HepG2 (cell line): ENCODE data around the gene ZNF79. TPM values are rescaled to one million over a fixed set of nuclear protein-coding genes. Genes with fewer than 3 reads are reported as not detected.

ENCODE experiments used
- CBX2 ChIP-seq, 2 experiments: fragments of 200-600 bp in 1 of 2; sonication (generic); formaldehyde crosslinking in 1 of 2; IDR thresholded peaks; 2 replicates each; pipeline versions ENCODE4 v1.7.0 to v1.8.1; 2018 to 2022; ENCODE audit warnings: low read depth in 2 of 2, low read length in 1 of 2, mild to moderate bottlenecking in 1 of 2, missing genetic modification reagents in 1 of 2
- ELF3 ChIP-seq: IDR thresholded peaks from 2 replicates; pipeline ENCODE4 v1.6.1; 2016; ENCODE audit warnings: missing genetic modification reagents, missing compliant biosample characterization
- GABPB1 ChIP-seq: IDR thresholded peaks from 2 replicates; pipeline ENCODE4 v1.6.1; 2016; ENCODE audit warnings: mild to moderate bottlenecking, missing genetic modification reagents, moderate library complexity, missing compliant biosample characterization
- HNRNPL ChIP-seq: fragments of 200-400 bp; formaldehyde crosslinking; IDR thresholded peaks from 2 replicates; pipeline ENCODE4 v1.6.1; 2017; ENCODE audit warnings: mild to moderate bottlenecking, low read depth, low read length
- KAT8 ChIP-seq: IDR thresholded peaks from 2 replicates; pipeline ENCODE4 v1.6.1; 2016; ENCODE audit warnings: missing genetic modification reagents, missing compliant biosample characterization
- KLF15 ChIP-seq: sonication (generic); formaldehyde crosslinking; IDR thresholded peaks from 2 replicates; pipeline ENCODE4 v1.8.1; 2023; ENCODE audit warnings: borderline replicate concordance, mild to moderate bottlenecking, inconsistent platforms, missing genetic modification reagents, mixed read lengths
- MYC ChIP-seq: sonication (generic); formaldehyde crosslinking; IDR thresholded peaks from 2 replicates; pipeline ENCODE4 v1.9.0; 2021; ENCODE audit warnings: missing genetic modification reagents, borderline replicate concordance
- NR1H2 ChIP-seq: sonication (generic); formaldehyde crosslinking; IDR thresholded peaks from 2 replicates; pipeline ENCODE4 v1.8.1; 2022; ENCODE audit warnings: low read depth, missing genetic modification reagents, borderline replicate concordance
- SMAD1 ChIP-seq: sonication (generic); formaldehyde crosslinking; IDR thresholded peaks from 2 replicates; pipeline ENCODE4 v1.4.0; 2020; ENCODE audit warnings: missing genetic modification reagents, low read depth, mild to moderate bottlenecking, borderline replicate concordance
- ZFX ChIP-seq: sonication (generic); formaldehyde crosslinking; IDR thresholded peaks from 2 replicates; pipeline ENCODE4 v1.4.0; 2020; ENCODE audit warnings: mild to moderate bottlenecking, low read depth, missing genetic modification reagents, moderate library complexity
- ZNF12 ChIP-seq: sonication (generic); formaldehyde crosslinking; IDR thresholded peaks from 2 replicates; pipeline ENCODE4 v1.5.0; 2020; ENCODE audit warnings: missing genetic modification reagents
- ZNF225 ChIP-seq: sonication (generic); formaldehyde crosslinking; IDR thresholded peaks from 2 replicates; pipeline ENCODE4 v1.4.0; 2020; ENCODE audit warnings: mild to moderate bottlenecking, missing genetic modification reagents
- ZNF296 ChIP-seq: sonication (generic); formaldehyde crosslinking; conservative IDR thresholded peaks from 2 replicates; pipeline ENCODE4 v1.5.0; 2020; ENCODE audit warnings: mild to moderate bottlenecking, missing genetic modification reagents
- ZNF337 ChIP-seq: sonication (generic); formaldehyde crosslinking; IDR thresholded peaks from 2 replicates; pipeline ENCODE4 v1.5.1; 2020; ENCODE audit warnings: missing genetic modification reagents, low read depth, mild to moderate bottlenecking, borderline replicate concordance
- ZNF468 ChIP-seq: sonication (generic); formaldehyde crosslinking; IDR thresholded peaks from 2 replicates; pipeline ENCODE4 v1.8.0; 2022; ENCODE audit warnings: mild to moderate bottlenecking, moderate library complexity, missing genetic modification reagents
- ZNF768 ChIP-seq: sonication (generic); formaldehyde crosslinking; IDR thresholded peaks from 2 replicates; pipeline ENCODE4 v1.4.0; 2020; ENCODE audit warnings: missing genetic modification reagents
- polyA plus RNA-seq, 8 experiments: library from polyadenylated mRNA; depleted of rRNA in 3 of 8; stranded (reverse) in 7 of 8; unstranded in 1 of 8; fragments of >200 nt; fragmentation: Illumina TruSeq in 4 of 8; extraction: Trizol in 4 of 8; gene quantifications; 2 replicates each; pipeline versions ENCODE4 v1.2.1 to v1.2.3, GENCODE V29; 2011 to 2016; ENCODE audit warnings: low read depth in 4 of 8, missing spikeins in 1 of 8, mixed read lengths in 1 of 8; ENCODE audit not compliant: insufficient read depth in 1 of 8
- total RNA-seq, 5 experiments: library from RNA; depleted of rRNA; stranded (reverse); fragments of >200 nt; fragmentation: Illumina TruSeq; extraction: Trizol; gene quantifications; 2 replicates each; pipeline ENCODE4 v1.2.3, GENCODE V29; 2016; ENCODE audit warnings: low read depth in 1 of 5
- TF ChIP-seq, protein P1 (sequence below): sonication (generic); formaldehyde crosslinking; IDR thresholded peaks from 2 replicates; pipeline ENCODE4 v1.4.0; 2020; ENCODE audit warnings: mild to moderate bottlenecking, missing genetic modification reagents, borderline replicate concordance
- TF ChIP-seq, protein P2 (sequence below): sonication (generic); formaldehyde crosslinking; IDR thresholded peaks from 2 replicates; pipeline ENCODE4 v1.4.0; 2020; ENCODE audit warnings: low read depth, mild to moderate bottlenecking, missing genetic modification reagents
- TF ChIP-seq, protein P3 (sequence below): sonication (generic); formaldehyde crosslinking; IDR thresholded peaks from 2 replicates; pipeline ENCODE4 v1.4.0; 2020; ENCODE audit warnings: missing genetic modification reagents

ZNF79 gene
- total and polyA plus RNA-seq, 2 of the 13 experiments (the other 11 are each of a cell fraction or from before 2014, with no cell fraction given), result 3.7 to 8.1 TPM

DNA sequence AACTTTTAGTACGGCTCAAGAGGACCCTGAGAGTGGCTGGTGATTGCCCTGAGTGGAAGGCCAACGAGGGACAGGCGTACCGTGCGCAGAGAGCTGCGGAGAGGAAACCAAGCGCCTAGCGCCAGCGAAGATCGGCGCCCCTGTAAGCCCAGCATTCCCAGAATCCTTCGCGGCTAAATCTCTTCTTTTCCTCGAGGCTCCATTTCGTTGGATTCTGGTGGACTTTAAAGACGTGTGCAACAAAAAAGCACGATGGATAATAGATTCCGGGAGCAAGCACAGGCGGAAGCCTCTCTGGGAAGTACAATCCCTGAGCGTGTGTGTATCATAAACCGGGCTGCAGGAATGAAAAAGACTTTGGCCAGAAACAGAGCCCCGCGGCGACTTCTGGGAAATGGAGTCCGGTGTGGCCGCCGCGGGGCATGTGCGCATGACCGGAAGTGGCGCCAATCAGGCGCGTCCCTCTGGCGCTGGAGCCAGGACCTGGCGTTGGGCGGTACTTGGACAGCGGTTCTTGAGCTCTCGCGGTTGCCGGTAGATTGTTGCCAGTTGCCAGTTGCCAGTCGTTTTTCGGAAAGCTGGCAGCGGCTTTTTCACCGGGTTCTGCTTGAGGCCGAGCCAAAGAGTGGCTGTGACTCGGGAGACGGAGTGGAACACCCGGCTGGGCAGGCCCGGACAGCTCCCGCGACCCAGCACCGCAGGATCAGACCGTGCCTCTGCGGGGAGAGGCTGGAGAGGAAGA, at the start of gene ZNF79 (continued):
- TF ChIP-seq, protein P1, sequence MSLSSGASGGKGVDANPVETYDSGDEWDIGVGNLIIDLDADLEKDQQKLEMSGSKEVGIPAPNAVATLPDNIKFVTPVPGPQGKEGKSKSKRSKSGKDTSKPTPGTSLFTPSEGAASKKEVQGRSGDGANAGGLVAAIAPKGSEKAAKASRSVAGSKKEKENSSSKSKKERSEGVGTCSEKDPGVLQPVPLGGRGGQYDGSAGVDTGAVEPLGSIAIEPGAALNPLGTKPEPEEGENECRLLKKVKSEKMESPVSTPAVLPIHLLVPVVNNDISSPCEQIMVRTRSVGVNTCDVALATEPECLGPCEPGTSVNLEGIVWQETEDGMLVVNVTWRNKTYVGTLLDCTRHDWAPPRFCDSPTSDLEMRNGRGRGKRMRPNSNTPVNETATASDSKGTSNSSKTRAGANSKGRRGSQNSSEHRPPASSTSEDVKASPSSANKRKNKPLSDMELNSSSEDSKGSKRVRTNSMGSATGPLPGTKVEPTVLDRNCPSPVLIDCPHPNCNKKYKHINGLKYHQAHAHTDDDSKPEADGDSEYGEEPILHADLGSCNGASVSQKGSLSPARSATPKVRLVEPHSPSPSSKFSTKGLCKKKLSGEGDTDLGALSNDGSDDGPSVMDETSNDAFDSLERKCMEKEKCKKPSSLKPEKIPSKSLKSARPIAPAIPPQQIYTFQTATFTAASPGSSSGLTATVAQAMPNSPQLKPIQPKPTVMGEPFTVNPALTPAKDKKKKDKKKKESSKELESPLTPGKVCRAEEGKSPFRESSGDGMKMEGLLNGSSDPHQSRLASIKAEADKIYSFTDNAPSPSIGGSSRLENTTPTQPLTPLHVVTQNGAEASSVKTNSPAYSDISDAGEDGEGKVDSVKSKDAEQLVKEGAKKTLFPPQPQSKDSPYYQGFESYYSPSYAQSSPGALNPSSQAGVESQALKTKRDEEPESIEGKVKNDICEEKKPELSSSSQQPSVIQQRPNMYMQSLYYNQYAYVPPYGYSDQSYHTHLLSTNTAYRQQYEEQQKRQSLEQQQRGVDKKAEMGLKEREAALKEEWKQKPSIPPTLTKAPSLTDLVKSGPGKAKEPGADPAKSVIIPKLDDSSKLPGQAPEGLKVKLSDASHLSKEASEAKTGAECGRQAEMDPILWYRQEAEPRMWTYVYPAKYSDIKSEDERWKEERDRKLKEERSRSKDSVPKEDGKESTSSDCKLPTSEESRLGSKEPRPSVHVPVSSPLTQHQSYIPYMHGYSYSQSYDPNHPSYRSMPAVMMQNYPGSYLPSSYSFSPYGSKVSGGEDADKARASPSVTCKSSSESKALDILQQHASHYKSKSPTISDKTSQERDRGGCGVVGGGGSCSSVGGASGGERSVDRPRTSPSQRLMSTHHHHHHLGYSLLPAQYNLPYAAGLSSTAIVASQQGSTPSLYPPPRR (CRISPR knock-in tag), result no peak
- TF ChIP-seq ZNF468 (CRISPR knock-in tag), result no peak
- TF ChIP-seq, protein P2, sequence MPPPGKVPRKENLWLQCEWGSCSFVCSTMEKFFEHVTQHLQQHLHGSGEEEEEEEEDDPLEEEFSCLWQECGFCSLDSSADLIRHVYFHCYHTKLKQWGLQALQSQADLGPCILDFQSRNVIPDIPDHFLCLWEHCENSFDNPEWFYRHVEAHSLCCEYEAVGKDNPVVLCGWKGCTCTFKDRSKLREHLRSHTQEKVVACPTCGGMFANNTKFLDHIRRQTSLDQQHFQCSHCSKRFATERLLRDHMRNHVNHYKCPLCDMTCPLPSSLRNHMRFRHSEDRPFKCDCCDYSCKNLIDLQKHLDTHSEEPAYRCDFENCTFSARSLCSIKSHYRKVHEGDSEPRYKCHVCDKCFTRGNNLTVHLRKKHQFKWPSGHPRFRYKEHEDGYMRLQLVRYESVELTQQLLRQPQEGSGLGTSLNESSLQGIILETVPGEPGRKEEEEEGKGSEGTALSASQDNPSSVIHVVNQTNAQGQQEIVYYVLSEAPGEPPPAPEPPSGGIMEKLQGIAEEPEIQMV (CRISPR knock-in tag), result no peak
- peak; percentile 96 for TF ChIP-seq ZNF12 (CRISPR knock-in tag)
- TF ChIP-seq KLF15 (CRISPR knock-in tag), result no peak
- TF ChIP-seq ELF3 (CRISPR knock-in tag), result peak; percentile 41
- TF ChIP-seq ZNF768 (CRISPR knock-in tag), result peak; percentile 47; the same call in 1 of the 2 replicates
- 0 out of 2 replicates have a peak, but pooled peaks have one; percentile 33 for TF ChIP-seq HNRNPL
- TF ChIP-seq ZFX (CRISPR knock-in tag), result peak; percentile 83
- no peak for TF ChIP-seq SMAD1 (CRISPR knock-in tag)
- TF ChIP-seq ZNF337 (CRISPR knock-in tag), result no peak
- peak; percentile 65; the same call in 1 of the 2 replicates for TF ChIP-seq ZNF225
- TF ChIP-seq, protein P3, sequence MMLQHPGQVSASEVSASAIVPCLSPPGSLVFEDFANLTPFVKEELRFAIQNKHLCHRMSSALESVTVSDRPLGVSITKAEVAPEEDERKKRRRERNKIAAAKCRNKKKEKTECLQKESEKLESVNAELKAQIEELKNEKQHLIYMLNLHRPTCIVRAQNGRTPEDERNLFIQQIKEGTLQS (CRISPR knock-in tag), result no peak
- no peak for TF ChIP-seq NR1H2
- peak; percentile 100 for TF ChIP-seq GABPB1 (CRISPR knock-in tag)
- TF ChIP-seq ZNF296 (CRISPR knock-in tag), result no peak
- TF ChIP-seq CBX2 (IDR thresholded peaks at IDR 0.05; ENCODE audit: low read depth, low read length), result no peak
- no peak for TF ChIP-seq CBX2 (CRISPR knock-in tag; IDR thresholded peaks at IDR 0.05; ENCODE audit: low read depth)
- peak; percentile 66; the same call in 1 of the 2 replicates for TF ChIP-seq MYC (CRISPR knock-in tag)
- peak; percentile 98 for TF ChIP-seq KAT8 (CRISPR knock-in tag)
